NCI-H1436 treated with DMSO at 0.1 percent for 48 hours (cell line): Measurements from ENCODE around the gene LYPD8.

Source experiments
- DNase-seq: peaks from one replicate; lab custom pipeline; 2025; lab: John Stamatoyannopoulos, UW

LYPD8 gene

DNA sequence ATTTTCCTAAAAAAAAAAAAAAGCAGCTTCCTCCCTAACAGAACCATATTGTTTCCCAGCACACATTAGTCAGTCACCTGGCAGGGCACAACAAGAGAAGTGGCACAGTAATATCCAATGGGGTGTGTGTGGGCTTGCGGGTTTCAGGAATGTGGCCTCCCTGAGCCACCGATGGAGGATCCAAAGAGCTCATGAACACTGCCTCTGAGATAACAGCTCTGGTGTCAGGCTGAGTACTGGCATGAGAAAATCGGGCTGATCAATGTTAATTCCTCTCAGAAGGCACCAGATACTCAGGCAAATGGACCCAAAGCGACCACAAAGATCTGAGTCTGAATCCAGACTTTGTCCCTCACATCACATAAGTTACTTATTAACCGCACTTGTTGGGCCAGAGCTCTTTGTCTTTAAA, 2.2 kb upstream of the LYPD8 start:
- no peak for DNase-seq

- DNase-seq, result no peak
Measured at GRCh38 chr1:248756636-248757035, 1.1 kb upstream of the LYPD8 start.

DNA sequence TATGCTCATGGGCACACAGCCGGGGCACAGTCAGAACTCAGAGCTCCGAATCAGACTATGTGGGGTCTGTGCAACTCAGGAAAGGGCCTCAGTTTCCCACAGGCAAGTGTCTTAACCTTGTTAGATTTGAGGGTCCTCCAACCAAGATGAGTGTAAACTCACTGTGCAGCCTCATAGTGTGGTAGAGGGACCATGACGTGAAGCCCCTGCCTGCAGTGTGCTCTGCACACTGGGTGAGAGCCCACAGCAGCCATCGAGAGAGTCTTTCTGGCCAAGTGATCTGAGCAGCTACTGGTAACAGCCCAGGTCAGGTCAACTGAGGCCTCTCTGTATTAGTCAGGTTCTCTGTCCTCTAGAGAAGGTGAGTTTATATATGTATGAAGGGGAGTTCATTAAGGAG, 592 bp upstream of the LYPD8 start:
- no peak for DNase-seq

- no peak for DNase-seq
Measured at GRCh38 chr1:248753708-248754280, 1.8 kb downstream of the LYPD8 start.

DNA sequence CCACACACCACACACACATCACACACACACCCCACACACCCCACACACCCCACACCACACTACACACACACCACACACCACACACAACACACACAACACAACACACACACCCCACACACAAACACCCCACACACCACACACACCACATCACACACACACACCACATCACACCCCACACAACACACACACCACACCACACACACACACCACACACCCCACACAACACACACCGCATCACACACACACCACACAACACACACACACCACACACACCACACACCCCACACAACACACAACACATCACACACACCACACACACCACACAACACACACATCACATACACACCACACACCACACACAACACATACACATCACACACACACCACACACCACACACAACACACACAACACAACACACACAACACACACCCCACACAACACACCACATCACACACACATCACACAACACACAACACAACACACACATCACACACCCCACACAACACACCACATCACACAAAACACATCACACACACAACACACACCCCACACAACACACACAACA, 2.4 kb downstream of the LYPD8 start:
- no peak for DNase-seq

DNA sequence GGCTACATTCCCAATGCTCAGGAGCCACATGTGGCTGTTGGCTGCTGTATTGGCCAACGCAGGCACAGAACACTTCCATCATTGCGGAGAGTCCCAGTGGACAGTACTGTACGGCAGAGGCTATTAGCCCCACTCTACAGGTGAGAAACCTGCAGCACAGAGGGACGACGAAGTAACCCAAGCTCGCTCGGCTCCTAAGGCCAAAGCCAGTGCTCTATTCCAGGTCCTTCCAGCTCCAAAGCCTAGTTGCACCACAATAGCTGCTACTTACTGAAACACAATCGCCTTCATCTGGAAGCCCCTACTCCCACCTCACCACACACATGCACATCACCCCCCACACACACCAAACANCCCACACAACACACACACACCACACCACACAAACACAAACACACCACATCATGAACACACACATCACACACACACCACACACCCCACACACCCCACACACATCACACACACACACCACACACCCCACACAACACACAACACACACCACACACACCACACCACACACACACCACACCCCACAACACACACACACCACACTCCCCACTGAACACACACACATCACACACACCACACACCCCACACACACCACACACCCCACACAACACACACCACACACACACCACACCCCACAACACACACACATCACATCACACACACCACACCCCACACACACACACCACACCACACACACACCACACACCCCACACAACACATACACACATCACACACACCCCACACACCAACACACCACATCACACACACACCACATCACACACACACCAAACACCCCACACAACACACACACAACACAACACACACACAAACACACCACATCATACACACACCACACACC, 3.2 kb downstream of the LYPD8 start:
- DNase-seq, result no peak

DNA sequence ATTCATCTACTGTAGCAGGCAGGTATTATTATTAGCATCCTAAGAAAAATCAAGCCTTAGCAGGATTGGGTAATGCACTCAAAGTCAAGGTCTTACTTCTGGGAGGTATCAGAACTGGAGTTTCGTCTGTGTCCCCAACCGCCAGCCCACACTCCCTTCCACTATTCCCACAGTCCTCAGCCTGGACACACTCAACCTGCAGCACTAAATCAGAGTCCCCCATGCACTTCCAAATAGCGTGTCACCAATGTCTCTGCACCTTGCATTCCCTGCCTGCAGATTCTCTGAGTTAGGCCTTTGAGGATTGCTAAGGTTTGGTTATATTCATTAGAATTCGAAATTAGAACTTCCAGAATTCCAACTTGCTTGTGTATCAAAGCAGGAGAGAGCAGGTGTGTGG, 3.9 kb downstream of the LYPD8 start:
- DNase-seq, result no peak

GRCh38 chr1:248751142-248751541, 4.4 kb downstream of the LYPD8 start:
- DNase-seq, result no peak

- no peak for DNase-seq
Measured at GRCh38 chr1:248750496-248750895, 5.1 kb downstream of the LYPD8 start.

DNA sequence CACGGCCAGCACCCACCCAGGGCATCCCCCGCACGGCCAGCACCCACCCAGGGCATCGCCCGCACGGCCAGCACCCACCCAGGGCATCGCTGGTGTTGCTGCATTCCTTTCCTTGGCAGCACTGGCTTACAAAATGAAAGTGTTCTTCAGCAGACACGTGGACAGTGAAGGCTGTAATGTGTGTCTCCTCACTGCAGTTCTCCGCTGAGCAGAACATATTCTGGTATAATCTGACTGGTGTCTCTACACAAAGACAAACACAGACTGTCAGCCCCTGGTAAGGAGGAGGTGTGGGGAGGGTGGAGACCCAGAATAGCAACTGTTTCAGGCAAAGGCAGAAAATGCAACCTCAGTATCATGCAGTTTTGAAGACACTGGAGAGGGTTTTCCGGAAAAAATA, 7.3 kb downstream of the LYPD8 start:
- DNase-seq, result no peak

DNA sequence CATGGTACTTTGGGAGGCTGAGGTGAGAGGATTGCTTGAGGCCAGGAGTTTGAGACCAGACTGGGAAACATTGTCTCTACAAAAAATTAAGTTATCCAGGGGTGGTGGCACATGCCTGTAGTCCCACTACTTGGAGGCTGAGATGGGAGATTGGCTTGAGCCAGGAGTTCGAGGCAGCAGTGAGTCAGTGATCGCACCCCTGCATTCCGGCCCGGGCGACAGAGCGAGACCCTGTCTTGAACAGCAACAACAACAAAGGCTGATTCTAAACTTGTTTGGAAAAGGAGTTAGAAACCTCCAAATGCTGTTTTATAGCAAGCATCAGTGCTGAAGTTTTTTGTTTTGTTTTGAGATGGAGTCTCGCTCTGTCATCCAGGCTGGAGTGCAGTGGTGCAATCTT, 14.7 kb downstream of the LYPD8 start:
- no peak for DNase-seq

- no peak for DNase-seq
Measured at GRCh38 chr1:248739572-248740205, 15.9 kb downstream of the LYPD8 start.

- DNase-seq, result no peak
Measured at GRCh38 chr1:248737457-248737856, 18.1 kb downstream of the LYPD8 start.

DNA sequence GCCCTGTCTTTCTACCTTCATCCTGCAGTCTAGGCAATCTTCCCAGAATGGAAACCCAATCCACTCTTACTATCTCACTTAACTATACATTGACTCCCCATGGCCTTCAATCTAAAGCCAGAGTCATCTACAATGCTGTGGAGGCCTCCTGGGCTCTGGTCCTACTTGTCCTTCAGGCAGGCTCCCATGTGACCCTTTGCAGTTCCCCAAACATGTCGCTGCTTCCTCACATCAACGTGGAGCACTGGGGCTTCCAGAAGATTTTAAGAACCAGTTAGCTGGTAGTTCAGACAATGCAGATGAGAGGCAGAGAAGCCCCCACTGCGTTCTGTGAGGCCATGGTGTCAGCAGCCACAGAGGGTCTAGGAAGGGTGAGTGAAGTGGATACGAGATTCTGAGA, 18.6 kb downstream of the LYPD8 start:
- no peak for DNase-seq

DNA sequence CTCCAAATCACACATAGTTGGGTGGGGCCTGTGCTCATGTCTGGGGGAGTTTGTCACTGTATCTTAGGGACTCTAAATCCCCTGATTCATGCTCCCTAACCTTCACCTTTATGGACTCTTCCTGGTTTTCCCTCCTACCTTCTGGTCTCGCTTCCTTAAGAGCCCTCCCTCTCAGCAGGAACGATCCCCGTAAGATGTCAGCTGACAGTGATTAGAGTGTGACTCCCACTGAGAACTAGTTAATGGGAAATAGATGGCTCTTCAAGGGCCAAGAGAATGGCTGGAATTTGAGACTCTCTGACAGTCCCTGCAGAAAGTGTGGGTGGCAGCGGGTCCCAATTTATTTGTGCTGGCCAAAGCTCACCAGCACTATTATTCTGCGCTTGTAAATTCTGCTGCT, 22.0 kb downstream of the LYPD8 start:
- no peak for DNase-seq

- no peak for DNase-seq
Measured at GRCh38 chr1:248730507-248731335, 24.8 kb downstream of the LYPD8 start.

- DNase-seq, result no peak
Measured at GRCh38 chr1:248714248-248714647, 41.3 kb downstream of the LYPD8 start.

- DNase-seq, result no peak
Measured at GRCh38 chr1:248710305-248710900, 45.2 kb downstream of the LYPD8 start.

- DNase-seq, result no peak
Measured at GRCh38 chr1:248704606-248705005, 51.0 kb downstream of the LYPD8 start.

DNA sequence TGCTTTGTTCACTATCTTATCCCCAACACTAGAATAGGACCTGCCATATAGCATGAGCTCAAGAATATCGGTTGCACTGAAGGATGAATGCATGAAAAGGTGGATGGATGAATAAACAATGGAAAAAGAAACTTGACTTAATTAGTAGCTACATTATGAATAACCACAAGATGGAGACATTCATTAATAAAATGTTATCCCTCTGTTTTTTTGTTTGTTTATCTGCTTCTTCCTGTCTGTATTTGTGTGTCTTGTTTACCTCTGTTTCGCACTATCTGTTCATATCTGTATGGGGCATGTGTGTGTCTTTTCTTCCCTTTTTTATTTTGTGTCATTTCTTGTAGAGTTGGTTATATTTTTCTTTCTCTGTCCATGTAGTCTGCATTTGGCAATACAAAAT, 51.9 kb downstream of the LYPD8 start:
- no peak for DNase-seq

DNA sequence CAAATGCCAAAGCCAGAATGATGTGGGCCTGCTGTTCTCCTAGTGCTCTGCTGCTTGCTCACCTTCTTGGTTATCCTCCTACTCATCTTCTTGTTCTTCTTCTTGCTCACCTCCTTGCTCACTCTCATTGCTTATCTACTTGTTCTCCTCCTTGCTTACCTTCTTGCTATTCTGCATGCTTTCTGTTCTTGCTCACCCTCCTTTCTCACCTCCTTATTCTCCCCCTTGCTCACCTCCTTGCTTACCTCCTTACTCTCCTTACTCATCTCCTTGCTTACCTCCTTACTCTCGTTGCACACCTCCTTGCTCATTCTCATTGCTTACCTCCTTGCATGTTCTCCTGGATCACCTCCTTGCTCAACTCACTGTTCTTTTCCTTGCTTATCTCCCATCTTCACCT, 52.8 kb downstream of the LYPD8 start, which contains the start of gene OR14I1:
TSS of gene OR14I1 (minus strand) at position 53 of the 400 bp plus-strand sequence.
- no peak for DNase-seq

DNA sequence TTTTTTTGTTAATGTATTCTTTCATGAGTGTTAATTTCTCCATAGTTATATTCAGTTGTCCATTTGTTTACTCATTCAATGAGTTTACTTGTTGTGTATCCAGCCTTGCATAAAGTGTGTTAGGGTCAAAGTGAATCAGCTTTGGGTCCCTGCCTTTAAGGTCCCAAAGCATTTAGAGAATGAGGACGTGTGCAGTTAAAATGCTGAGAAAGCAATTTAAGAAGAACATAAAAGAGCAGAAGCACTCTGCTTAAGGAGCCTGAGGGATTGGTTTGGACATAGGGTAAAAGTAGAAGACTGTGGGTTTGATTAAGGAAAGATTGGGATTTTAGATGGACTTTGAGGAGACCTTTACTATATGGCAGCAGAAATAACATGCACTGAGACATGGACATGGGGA, 56.5 kb downstream of the LYPD8 start:
- no peak for DNase-seq
